ENCODE measurements around the gene FOXP1. TPM values are rescaled to one million over a fixed set of nuclear protein-coding genes. Genes with fewer than 3 reads are reported as not detected.

Gene FOXP1
- total RNA-seq, 1 donor from 2014 or later: 74.2 TPM

DNA sequence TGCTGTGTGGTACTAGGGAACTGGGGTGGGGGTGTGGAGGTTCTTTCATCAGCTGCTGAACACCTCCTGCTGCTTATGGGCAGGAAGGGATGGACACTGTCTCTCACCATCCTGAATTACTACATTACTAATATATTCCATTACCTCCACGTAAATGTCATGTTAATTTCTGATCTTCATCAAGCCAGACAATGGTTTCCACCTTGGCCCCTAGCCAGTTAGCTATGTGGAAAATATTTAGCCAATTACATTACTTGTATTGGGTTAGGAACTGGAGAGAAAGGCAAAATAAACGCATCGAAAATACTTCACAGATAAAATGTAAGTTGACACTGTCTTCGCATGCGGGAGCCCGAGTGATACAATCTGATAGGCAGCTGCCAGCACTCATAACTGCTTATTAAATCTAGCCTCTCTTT is 95.1 kb downstream of the FOXP1 start:
- DNase-seq (ENCODE audit: low spot score): no peak

- DNase-seq (ENCODE audit: low spot score): no peak
Observed at GRCh38 chr3:71487418-71487817, 96.1 kb downstream of the FOXP1 start.

- no peak for DNase-seq (ENCODE audit: low spot score)
Observed at GRCh38 chr3:71486831-71487230, 96.7 kb downstream of the FOXP1 start.

DNA sequence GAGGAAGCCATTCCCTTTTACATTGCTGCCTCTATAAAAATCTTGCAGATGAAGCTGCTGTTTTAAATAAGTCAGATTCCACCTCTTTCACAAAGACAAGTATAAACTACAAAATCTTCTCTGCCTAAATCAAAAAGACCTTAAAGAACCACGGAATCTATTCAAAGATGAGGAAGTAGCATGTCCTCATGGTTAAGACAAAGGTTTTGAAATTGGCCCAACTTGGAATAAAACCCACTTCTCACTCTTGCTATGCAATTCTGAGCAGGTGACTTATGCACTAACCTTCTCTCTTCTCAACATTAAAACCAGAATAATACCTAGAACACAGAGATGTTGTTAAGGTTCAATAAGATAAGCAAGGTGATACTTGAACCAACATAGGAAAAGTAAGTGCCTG is 97.6 kb downstream of the FOXP1 start:
- no peak for DNase-seq (ENCODE audit: low spot score)

DNA sequence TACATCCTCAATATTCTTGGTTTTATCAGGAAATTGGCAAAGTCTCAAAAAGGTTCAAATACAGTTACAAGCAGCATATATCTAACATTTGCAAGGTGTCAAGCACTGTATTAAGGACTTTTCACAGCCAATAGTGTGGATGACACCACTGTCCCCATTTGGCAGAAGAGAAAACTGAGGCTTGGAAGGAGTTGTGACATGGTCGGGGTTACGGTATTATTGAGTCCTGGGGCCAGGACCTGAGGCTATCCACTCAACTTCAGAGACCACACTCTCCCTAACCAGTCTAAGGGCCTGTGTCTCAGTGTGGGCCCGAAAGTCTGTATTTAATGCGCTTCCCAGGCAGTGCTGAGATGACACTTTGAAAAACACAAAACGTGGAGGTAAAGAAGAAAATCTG is 99.1 kb downstream of the FOXP1 start:
- DNase-seq (ENCODE audit: low spot score): no peak

DNA sequence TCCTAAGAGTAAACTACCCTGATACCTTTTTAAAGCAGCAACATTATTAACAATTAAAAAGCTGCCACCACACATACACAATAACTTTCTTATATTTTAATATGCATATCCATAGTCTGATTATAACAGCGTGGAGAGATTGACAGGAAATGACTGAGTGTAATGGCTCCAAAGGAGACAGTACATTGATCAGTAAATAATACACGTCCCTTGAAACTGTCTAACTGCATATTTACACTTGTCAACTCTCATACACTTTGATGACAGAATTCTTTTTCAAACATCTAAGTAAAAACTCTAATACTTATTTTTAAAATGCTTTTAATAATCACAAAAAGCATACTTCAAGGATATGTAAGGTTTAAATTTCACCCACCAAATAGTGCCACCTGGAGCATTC is 99.5 kb downstream of the FOXP1 start:
- DNase-seq (ENCODE audit: low spot score): no peak

DNA sequence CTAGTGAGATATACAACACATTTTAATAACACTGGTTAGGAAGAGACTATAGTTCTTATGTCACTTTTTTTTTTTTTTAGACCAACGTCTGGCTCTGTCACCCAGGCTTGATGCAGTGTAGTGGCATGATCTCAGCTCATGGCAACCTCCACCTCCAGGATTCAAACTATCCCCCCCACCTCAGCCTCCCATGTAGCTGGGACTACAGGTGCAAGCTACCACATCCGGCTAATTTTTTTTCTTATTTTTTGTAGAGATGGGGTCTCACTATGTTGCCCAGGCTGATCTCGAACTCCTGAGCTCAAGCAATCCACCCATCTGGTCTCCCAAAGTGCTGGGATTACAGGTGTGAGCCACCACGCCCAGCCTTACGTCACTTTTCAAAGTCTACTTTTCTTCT is 100.8 kb downstream of the FOXP1 start:
- DNase-seq (ENCODE audit: low spot score): no peak

DNA sequence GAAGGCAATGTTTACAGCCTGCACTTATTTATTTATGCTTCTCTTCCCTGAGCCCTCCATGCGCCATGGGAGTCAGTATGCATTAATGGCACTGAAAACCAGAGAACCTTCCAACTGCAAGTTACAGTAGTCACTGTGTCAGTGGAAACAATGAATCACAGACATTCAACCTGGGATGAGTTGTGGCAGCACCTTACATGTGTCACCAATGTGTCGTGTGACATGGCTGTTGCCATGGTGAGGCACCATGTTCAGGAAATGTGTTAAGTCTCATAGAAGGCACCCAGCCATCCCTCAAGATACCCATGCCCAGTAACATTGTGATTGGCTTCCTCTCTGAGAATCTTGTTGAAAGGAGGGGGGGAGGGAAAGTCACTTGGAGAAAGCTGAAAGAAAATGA is 105.0 kb downstream of the FOXP1 start:
- DNase-seq (ENCODE audit: low spot score): no peak

DNA sequence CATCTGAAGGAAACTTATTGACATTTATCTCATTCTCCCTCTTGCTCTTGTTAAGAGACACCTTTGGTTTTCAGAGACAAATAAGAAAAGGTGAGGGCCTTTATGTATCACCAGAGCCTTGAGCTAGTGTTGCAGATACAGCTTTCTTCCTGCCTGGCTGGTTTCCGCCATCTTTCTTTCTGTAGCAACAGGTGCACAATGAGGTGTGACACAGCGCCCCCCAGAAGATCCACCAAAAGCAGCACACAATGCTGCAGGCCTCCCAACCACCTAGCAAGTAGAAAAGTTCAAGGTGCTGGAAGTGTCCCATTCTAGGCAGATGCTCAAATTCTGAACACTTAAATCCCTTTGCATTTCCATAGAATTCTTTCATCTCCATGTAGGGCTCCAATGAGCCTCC is 106.6 kb downstream of the FOXP1 start:
- DNase-seq (ENCODE audit: low spot score): no peak

- no peak for DNase-seq (ENCODE audit: low spot score)
Observed at GRCh38 chr3:71469138-71469435, 114.4 kb downstream of the FOXP1 start.

GRCh38 chr3:71468311-71469137 is 115.0 kb downstream of the FOXP1 start:
- no peak for DNase-seq (ENCODE audit: low spot score)

- DNase-seq (ENCODE audit: low spot score): no peak
Observed at GRCh38 chr3:71466483-71466882, 117.0 kb downstream of the FOXP1 start.

GRCh38 chr3:71465371-71466036 is 118.0 kb downstream of the FOXP1 start:
- no peak for DNase-seq (ENCODE audit: low spot score)

DNA sequence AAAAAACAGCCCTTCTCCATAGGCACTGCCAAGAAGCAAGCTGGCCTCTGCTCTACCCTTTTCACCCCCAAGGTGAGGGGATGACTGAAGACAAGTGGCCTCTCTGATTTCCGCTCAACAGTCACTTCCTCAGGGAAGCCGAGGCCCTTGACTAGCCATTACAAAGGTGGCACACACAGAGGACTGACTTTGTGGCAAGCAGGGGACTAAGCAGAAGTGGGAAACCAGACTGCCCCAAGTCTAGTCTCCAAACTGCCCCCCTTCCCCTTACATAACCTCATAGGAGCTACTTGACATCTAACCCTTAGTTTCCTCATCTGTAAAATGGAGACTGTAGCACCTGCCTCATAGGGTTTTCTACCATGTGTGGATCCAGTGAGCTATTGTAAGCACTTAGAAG is 118.9 kb downstream of the FOXP1 start:
- no peak for DNase-seq (ENCODE audit: low spot score)

- no peak for DNase-seq (ENCODE audit: low spot score)
Observed at GRCh38 chr3:71463617-71464016, 119.9 kb downstream of the FOXP1 start.

GRCh38 chr3:71462586-71462985 is 120.9 kb downstream of the FOXP1 start:
- no peak for DNase-seq (ENCODE audit: low spot score)

DNA sequence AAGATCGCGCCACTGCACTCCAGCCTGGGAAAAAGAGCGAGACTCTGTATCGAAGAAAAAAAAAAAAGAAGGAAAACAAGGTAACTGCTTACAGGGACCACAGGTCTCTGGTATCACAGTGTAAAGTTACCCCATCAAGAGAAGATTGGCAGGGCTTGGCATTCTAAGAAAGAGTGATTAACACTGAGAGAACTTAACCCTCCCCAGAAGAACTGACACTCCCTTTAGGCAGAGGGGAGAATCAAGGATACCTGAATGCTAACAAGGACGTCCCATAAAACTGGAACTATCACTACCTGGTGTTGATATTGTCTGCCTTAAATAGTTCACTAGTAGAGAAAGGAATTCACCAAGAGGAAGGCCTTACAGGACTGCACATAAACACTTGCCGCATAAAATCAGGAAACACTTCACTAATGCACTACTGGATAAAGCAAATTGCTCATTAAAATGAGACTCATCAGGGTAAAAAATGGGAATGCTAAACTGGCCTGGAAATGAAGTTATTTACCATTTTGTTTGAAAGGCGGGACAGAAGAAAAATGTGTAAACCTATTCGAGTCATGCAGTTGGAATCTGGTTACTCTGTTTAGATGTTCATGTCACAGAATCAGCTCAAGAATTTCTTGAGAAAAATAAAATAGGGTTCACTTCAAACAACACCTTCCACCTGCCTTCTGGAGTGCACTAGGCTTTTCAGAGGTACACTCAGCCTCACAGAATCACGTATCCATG is 121.6 kb downstream of the FOXP1 start:
- no peak for DNase-seq (ENCODE audit: low spot score)

- DNase-seq (ENCODE audit: low spot score): no peak
Observed at GRCh38 chr3:71461114-71461513, 122.4 kb downstream of the FOXP1 start.

DNA sequence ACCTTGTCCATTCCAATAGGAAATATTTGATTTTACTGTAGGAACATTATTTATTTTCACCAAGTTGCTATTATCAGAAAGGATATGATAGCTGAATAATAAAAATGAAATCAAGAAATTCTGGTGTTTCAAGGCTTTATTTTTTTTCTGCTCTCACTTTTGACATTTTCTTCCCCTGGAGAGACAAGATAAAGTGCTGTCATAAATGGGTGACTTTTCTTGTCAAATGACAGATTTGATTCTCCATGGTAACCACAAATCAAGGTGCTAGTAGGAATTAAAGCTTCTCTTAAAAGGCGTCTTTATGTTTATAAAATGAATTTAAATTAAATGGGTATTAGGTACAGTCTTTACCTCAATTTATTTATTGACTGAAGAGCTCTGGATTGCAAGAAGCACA is 124.6 kb downstream of the FOXP1 start:
- DNase-seq (ENCODE audit: low spot score): no peak

GRCh38 chr3:71456826-71457225 is 126.7 kb downstream of the FOXP1 start:
- DNase-seq (ENCODE audit: low spot score): no peak

DNA sequence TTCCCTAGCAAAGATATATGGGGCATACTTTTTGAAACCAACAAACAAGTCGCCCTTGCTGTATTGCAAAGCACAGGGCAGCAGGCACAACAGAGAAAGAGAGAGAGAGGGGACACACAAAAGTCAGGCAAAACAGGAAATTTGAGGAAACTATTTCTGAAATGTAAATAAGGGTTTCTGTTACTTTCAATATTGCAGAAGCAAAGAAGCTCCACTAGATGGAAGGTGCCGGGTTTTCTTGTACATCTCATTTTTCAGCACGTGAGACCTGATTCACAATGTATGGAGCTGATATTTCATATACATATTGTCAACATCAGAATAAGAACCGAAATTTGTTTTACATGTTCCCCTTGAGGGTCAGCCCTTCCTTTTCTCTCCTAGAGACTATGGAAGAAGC is 127.4 kb downstream of the FOXP1 start:
- DNase-seq (ENCODE audit: low spot score): no peak

All from mesenteric fat pad (tissue), 1 donor.